ENCODE measurements around the gene SAP130.
A peak's percentile ranks its signal among the peaks of the same experiment; 100 is the strongest.

SAP130 gene

GRCh38 chr2:128027801-128028667 lies at the start of gene SAP130:
Gene SAP130, minus strand, starts transcription at chr2:128028059. Its CDS starts 1,767 bp downstream, at chr2:128026292.
- DNase-seq: peak; percentile 98

DNA sequence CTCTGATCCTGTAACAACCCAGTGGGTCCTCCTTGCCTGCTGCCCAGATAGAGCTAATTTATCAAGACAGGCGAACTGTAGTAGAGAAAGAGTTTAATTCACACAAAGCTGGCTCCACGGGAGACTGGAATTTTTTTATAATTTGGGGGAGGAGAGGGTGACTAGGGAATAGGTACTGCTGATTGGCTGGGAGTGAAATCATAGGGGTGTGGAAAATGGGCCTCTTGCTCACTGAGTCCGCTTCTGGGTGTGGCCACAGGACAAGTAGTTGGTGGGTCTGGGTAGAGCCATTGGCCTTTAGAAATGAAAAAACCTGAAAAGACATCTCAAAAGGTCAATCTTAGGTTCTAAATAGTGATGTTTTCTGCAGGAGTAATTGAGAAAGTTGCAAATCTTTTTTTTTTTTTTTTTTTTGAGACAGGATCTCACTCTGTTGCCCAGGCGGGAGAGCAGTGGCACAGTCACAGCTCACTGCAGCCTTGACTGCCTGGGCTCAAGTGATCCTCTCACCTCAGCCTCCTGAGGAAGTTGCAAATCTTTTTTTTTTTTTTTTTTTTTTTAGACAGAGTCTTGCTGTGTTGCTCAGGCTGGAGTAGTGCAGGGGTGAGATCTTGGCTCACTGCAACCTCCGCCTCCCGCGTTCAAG lies 48.7 kb upstream of the SAP130 start:
- DNase-seq: no peak

DNA sequence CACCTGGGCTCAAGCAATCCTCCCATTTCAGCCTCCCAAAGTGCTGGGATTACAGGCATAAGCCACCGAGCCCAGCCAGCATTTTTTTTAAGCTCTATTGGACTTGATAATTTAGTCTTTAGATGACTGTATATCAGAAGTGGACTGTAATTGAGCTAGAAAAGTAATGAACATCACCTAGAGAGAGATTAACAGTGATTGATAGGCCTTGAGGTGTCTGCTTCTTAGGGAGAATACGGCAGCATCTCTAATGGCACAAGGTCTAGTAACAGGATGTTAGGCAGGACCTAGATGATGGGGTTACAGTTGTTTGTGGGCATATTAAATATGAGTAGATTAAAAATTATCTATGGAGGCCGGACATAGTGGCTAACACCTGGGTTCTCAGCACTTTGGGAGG lies 45.4 kb upstream of the SAP130 start:
- no peak for DNase-seq

DNA sequence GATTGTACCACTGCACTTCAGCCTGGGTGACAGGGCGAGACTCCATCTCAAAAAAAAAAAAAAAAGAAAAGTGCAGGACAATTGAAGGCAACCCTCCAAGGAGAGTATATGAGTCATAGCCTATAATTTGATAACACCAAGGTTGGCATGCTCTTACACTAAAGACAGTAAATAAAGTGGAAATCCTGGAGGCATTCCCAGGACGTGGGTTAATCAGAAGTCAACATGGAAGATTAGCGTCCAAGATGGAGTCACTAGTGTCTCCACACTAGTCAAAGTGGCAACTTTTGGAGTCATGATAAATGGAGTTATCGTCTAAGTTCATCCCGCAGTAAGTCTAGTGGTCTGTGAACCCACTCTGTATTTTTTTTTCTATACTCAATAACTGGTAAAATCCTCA lies 41.9 kb upstream of the SAP130 start:
- DNase-seq: no peak

- no peak for DNase-seq
Measured at GRCh38 chr2:128064353-128064752, 36.5 kb upstream of the SAP130 start.

GRCh38 chr2:128062571-128062970 lies 34.7 kb upstream of the SAP130 start:
- no peak for DNase-seq

DNA sequence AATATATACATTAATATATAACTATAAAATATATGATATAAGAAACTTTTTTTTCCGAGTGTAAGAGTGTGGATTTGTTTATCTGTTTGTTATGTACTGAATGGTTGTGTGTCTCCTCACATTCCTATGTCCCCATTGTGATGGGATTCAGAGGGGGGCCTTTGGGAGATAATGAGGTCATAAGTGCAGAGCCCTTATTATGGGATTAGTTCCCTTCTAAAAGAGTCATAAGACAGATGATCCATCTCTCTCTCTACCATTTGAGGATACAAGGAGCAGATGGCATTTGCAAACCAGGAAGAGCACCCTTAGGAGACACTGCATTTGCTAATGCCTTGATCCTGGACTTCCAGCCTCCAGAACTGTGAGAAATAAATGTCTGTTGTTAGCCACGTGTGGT lies 30.3 kb upstream of the SAP130 start:
- no peak for DNase-seq

DNA sequence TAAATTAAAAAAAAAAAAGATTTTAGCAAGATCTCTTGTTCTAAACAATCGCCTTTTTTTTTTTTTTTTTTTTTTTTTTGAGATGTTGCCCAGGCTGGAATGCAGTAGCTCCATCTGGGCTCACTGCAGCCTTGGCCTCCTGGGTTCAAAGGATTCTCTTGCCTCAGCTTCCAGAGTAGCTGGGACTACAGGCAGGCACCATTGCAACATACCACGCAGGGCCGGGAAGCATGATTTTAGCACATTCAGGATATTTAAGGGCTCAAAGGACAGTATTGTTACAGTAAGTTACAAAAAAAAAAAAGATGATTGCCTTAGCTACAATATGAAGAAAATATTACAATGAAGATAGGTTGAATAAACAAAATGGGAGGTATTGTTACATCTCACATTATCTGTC lies 29.5 kb upstream of the SAP130 start:
- no peak for DNase-seq

- DNase-seq: no peak
Measured at GRCh38 chr2:128054104-128054885, 26.4 kb upstream of the SAP130 start.

DNA sequence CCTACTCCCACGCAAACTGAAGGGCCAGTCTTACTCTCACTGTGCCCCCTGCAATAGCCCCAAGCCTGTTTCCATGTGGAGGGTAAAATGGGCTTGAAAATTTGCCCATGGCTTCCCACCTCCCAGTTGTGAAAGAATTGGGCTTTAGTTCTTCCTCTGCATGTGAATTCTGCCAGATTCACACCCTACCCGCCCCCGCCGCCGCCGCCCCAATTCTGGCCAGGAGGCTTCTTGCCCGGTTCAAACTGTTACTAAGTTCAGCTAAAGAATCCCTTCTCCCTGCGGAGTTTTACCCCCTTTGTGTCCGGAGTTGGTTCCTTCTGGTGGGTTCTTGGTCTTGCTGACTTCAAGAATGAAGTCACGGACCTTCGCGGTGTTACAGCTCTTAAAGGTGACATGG lies 25.5 kb upstream of the SAP130 start:
- DNase-seq: no peak

GRCh38 chr2:128043041-128043440 lies 15.2 kb upstream of the SAP130 start:
- no peak for DNase-seq

GRCh38 chr2:128041561-128041960 lies 13.7 kb upstream of the SAP130 start:
- no peak for DNase-seq

DNA sequence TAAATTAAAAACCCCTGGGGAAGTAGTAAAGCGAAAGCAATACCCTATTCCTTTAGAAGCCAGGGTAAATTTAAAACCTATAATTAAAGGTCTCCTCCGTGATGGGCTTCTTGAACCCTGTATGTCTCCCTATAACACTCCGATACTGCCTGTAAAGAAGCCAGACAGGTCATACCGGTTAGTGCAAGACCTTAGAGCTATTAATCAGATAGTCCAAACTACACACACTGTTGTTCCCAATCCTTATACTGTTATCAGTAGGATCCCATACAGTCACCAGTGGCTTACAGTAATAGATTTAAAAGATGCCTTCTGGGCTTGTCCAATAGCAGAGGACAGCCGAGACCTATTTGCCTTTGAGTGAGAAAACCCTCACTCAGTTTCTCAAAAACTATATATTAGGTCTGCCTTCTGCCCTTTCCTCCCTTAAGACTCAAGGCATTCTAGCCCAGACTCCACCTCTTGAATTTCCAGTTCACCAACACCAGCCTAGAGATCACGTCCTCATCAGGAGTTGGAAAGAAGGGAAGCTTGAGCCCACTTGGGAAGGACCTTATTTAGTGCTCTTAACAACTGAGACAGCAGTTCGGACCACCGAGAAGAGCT lies 12.4 kb upstream of the SAP130 start:
- no peak for DNase-seq

- DNase-seq: no peak
Measured at GRCh38 chr2:128039535-128039934, 11.7 kb upstream of the SAP130 start.

GRCh38 chr2:128038411-128038810 lies 10.6 kb upstream of the SAP130 start:
- no peak for DNase-seq

DNA sequence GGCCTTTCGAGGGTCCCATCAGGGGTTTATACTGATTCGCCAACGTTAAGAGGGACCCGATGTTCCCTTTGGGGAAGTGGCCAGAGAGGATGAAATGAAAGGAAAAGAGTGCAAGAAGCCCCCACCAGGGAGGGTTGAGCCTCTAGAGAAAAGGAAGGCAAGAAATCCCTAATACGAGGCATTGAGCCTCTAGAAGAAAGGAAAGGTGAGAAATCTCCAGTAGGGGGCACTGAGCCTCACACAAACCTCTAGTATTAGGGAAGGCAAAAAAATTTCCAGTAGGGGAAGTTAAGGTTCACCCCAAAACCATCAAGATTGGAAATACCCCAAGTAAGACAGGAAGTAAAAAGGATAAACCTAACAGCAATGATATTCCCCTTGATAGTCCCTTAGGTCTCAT lies 9.8 kb upstream of the SAP130 start:
- DNase-seq: no peak

- DNase-seq: no peak
Measured at GRCh38 chr2:128036748-128037607, 9.1 kb upstream of the SAP130 start.

DNA sequence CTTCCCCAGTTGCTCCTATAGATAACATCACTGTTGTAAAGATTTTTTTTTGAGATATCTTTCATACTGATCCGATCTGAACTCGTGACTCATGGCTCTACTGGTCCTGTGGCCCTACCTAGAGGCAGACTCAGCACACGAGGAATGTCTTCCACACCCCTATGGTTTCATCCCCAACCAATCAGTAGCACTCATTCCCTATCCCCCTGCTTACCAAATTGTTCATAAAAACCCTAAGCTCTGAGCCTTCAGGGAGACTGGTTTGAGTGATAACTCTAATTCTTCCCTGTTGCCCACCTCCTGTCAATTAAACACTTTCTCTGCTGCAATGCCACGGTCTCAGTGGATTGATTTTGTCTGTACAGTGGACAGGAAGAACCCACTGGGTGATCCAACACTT lies 4.2 kb upstream of the SAP130 start:
- DNase-seq: no peak

DNA sequence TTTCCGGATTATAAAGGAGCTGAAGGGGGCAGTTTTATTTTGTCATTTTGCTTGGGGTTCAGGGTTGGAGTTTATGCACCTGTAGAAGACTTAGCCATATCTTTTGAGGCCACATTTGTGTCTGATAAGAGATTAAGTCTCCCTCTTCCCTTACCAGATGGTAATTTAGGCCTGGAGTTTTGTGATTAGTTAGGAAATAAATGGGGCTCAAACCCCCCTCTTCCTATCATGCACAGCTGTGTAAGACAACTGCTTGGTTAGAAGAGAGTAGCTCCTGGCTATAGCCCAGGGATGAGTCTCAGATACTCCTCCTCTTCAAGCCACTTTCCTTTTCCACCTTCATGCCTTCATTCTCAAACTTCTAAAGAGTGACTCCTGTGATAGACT lies 802 bp upstream of the SAP130 start:
- DNase-seq: no peak

DNA sequence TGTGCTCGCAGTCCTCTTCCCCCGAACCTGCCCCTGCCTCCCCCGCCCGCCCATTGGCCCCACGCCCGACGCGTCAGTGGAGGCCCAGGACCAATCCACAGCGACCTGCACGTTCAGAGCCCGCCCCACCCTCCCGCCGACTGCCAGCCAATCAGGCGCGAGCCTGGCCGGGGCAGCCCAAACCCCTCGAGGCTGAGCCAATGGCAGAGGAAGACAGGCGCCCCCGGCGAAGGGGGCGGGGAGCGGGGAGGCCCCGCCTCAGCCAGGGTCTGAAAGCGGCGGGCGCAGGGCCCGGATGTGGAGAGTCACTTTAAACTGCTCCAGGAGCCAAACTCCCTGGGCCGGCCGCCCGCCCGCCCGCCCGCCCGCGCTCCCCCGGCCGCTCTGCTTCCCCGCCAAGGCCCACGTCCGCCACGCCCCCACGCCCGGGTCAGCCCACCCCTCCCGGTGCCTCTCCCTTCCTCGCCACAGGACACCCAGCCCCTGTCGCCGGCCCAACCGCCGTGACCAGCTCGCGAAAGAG lies 520 bp downstream of the SAP130 start:
- DNase-seq: peak; percentile 99

DNA sequence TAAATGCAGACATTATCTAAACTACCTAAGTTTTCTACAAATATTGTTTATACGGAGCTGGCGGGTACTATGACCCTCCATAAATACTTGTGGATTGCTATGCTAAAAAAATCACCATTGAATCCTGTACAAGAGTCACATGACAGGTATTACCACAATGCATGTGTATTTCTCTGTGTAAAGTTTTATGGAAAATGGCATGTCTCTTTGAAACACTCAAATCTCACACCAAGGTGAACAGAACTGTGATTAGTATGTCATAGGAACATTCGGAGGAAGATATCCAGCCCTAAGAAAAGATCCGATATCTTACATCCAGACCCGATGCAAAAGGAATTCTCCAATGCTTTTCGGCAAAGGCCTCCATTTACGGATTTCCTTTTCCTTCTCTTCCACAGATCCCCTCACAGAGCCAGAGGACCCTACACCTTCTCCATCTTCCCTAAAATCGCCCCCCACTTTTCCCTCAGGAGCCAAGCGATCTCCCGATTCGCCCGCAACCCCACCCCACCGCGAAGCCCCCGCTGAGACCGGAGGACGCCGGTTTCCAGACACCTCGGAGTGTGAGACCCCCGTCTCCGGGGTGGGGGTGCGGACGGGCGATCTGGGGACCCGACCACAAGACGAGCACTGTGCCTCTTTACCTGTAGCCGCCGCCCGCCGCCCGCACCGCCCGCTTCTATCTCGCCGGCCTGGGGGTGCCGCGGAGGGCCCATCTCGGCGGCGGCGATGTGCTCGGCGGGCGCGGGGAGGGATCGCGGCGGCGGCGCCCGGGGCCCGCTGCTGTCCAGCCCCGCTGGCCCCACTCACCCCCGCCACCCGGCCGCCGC lies 1.2 kb downstream of the SAP130 start:
- DNase-seq: no peak
